ENCODE measurements around the gene MLLT3. TPM values are rescaled to one million over a fixed set of nuclear protein-coding genes. Genes with fewer than 3 reads are reported as not detected.

Gene MLLT3
- total RNA-seq, 2 experiments from 2014 or later = 42.5 to 49.2 TPM

GRCh38 chr9:20477940-20478620 is 144.2 kb downstream of the MLLT3 start:
- Mint-ChIP-seq H3K27me3 (no peaks in the 10 kb centered on the region), H3K4me3 (no peak overlapping the region), H3K36me3 (ENCODE audit: low read depth) (no peaks in the 10 kb centered on the region), H3K9me3 (ENCODE audit: low read depth) (no peaks in the 10 kb centered on the region), H3K27ac (no peak overlapping the region), H3K4me1 (peaks cover 64% of the 10 kb centered on the region)
- intact Hi-C loops (cut with DNase I, micrococcal nuclease) = no loop called here
- DNase-seq (peak; percentile 29), ATAC-seq (peak; percentile 94)
- POLR2A ChIA-PET = no interaction called here
- CTCF ChIA-PET = interaction anchor here (0.6 to 2.2 kb wide), 4 partner anchors 8 to 551 kb away, joined by 3 to 5 read pairs (median 4); no protein-coding TSS in a partner anchor

GRCh38 chr9:20476912-20477521 is 145.3 kb downstream of the MLLT3 start:
- POLR2A ChIA-PET = no interaction called here
- Mint-ChIP-seq H3K9me3 (ENCODE audit: low read depth) (no peaks in the 10 kb centered on the region), H3K27ac (no peak overlapping the region), H3K36me3 (ENCODE audit: low read depth) (no peaks in the 10 kb centered on the region), H3K4me1 (peaks cover 61% of the 10 kb centered on the region), H3K27me3 (no peaks in the 10 kb centered on the region), H3K4me3 (no peak overlapping the region)
- CTCF ChIA-PET = interaction anchor here (0.7 to 2.2 kb wide), 3 partner anchors 9 kb away, joined by 3 to 5 read pairs (median 3); no protein-coding TSS in a partner anchor
- DNase-seq (no peak), ATAC-seq (no peak)
- intact Hi-C loops (cut with DNase I, micrococcal nuclease) = no loop called here

DNA sequence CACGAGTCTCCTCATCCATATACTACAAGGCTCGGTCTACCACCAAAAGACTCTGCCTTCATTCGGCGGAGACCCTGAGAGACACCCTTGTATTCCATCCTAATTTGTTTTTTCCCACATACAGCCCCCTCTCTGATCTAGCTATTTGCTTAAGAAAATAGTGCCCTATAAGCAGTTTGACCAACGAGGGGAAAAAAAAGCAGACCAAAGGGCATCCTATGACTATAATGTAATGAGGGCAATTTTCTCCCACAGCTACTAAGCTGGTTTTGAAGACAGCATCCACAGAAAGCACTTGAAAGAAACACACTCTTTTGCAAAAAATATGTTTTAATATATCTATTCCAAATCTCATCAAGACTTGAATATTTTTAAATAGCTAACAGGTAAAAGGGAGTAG is 147.8 kb downstream of the MLLT3 start:
- ChIA-PET POLR2A (no interaction called here), CTCF (interaction anchor here (0.7 to 1.8 kb wide), 5 partner anchors 15 to 251 kb away, joined by 3 to 4 read pairs (median 3); no protein-coding TSS in a partner anchor)
- ATAC-seq (no peak), DNase-seq (no peak)
- intact Hi-C loops (cut with DNase I, micrococcal nuclease) = no loop called here
- Mint-ChIP-seq H3K4me3 (no peak overlapping the region), H3K4me1 (peaks cover 55% of the 10 kb centered on the region), H3K27ac (no peak overlapping the region), H3K36me3 (ENCODE audit: low read depth) (peaks cover 2% of the 10 kb centered on the region), H3K9me3 (ENCODE audit: low read depth) (no peaks in the 10 kb centered on the region), H3K27me3 (no peaks in the 10 kb centered on the region)

DNA sequence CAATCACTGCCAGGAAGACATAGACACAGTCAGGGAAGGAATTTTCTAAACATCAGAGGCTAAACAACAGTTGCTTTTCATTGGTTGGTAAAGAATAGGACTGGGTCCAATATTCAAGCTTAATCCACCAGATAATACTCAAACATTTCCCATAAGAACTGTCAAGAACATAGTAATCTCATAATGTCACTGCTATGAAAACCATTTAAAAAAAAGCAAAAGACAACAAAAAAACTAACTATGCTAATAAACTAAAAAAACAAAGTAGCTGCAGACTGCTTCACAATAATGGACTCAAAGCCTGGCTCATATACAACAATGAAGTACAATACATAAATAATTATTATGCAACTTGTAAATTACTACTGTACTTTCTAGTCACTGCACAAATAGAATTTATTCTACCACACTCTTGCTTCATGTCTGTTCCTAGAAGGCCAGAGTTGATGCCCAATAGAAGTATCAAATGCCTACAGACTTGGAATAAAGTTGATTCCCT is 148.7 kb downstream of the MLLT3 start:
- no peaks in the 10 kb centered on the region for H3K27me3 Mint-ChIP-seq
- ATAC-seq = no peak
- no peak overlapping the region for H3K27ac Mint-ChIP-seq
- no peaks in the 10 kb centered on the region for H3K9me3 Mint-ChIP-seq (ENCODE audit: low read depth)
- H3K36me3 Mint-ChIP-seq (ENCODE audit: low read depth) = peaks cover 2% of the 10 kb centered on the region
- POLR2A ChIA-PET = no interaction called here
- no peak overlapping the region for H3K4me3 Mint-ChIP-seq
- no peak for DNase-seq
- intact Hi-C loops (cut with DNase I, micrococcal nuclease) = no loop called here
- peaks cover 45% of the 10 kb centered on the region for H3K4me1 Mint-ChIP-seq
- CTCF ChIA-PET = interaction anchor here (1.2 kb wide), 1 partner anchor 16 kb away, joined by 3 read pairs; no protein-coding TSS in a partner anchor

DNA sequence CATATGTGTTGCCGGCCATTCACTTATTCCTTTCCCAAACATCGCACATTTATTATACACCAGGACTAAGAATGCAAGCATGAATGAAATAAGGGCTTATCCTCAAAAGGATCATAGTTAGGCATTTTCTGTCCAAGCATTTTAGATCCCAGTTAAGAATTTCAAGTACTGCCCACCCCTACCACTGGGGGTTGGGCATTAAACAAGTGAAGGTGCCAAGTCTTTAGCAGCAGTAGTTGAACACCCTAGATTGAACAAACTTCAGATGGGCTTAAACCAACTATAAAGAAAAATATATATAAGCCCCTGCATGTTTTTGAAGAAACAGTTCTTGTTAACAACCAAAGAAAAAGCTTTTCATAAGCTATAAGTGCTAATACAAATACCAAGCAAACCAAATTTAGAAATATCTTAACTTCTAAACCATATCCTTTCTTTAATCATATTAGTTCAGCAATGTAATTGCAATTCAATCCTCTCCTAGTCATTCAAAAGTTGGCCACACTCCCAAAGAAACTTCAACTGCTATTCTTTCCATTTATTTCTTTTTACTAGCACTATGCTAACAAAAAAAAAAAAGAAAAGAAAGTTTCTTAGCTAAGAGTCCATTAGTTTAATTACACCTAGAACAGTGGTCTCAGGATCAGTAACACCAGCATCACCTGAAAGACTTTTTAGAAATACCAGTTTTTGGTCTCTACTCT is 149.8 kb downstream of the MLLT3 start:
- H3K36me3 Mint-ChIP-seq (ENCODE audit: low read depth) = peaks cover 2% of the 10 kb centered on the region
- intact Hi-C loops (cut with DNase I, micrococcal nuclease) = no loop called here
- POLR2A ChIA-PET = no interaction called here
- H3K27me3 Mint-ChIP-seq = no peaks in the 10 kb centered on the region
- ATAC-seq (no peak), DNase-seq (no peak)
- CTCF ChIA-PET = interaction anchor here (1.6 kb wide), 1 partner anchor 14 kb away, joined by 7 read pairs; no protein-coding TSS in a partner anchor
- H3K9me3 Mint-ChIP-seq (ENCODE audit: low read depth) = no peaks in the 10 kb centered on the region
- H3K4me1 Mint-ChIP-seq = peaks cover 40% of the 10 kb centered on the region
- no peak overlapping the region for H3K27ac Mint-ChIP-seq
- no peak overlapping the region for H3K4me3 Mint-ChIP-seq

- no peak overlapping the region for H3K4me3 Mint-ChIP-seq
- no peak overlapping the region for H3K27ac Mint-ChIP-seq
- POLR2A ChIA-PET = no interaction called here
Observed at GRCh38 chr9:20466328-20467008, 155.8 kb downstream of the MLLT3 start.

GRCh38 chr9:20464242-20464641 is 158.1 kb downstream of the MLLT3 start:
- no peak overlapping the region for H3K4me3 Mint-ChIP-seq
- ATAC-seq (no peak), DNase-seq (no peak)
- ChIA-PET CTCF (interaction anchor here (0.7 to 1.0 kb wide), 3 partner anchors 93 to 477 kb away, joined by 3 read pairs; no protein-coding TSS in a partner anchor), POLR2A (no interaction called here)
- H3K36me3 Mint-ChIP-seq (ENCODE audit: low read depth) = no peaks in the 10 kb centered on the region
- peaks cover 44% of the 10 kb centered on the region for H3K4me1 Mint-ChIP-seq
- intact Hi-C loops (cut with DNase I, micrococcal nuclease) = no loop called here
- no peaks in the 10 kb centered on the region for H3K27me3 Mint-ChIP-seq
- no peaks in the 10 kb centered on the region for H3K9me3 Mint-ChIP-seq (ENCODE audit: low read depth)
- no peak overlapping the region for H3K27ac Mint-ChIP-seq

More at GRCh38 chr9:20466328-20467008, 155.8 kb downstream of the MLLT3 start:
- CTCF ChIA-PET = interaction anchor here (1.2 kb wide), 1 partner anchor 24 kb away, joined by 3 read pairs; no protein-coding TSS in a partner anchor
- DNase-seq = no peak
- Mint-ChIP-seq H3K36me3 (ENCODE audit: low read depth) (peaks cover 2% of the 10 kb centered on the region), H3K9me3 (ENCODE audit: low read depth) (no peaks in the 10 kb centered on the region), H3K4me1 (peaks cover 35% of the 10 kb centered on the region), H3K27me3 (no peaks in the 10 kb centered on the region)
- no peak for ATAC-seq
- intact Hi-C loops (cut with DNase I, micrococcal nuclease) = no loop called here

GRCh38 chr9:20463823-20464222 is 158.5 kb downstream of the MLLT3 start:
- Mint-ChIP-seq H3K9me3 (ENCODE audit: low read depth) (no peaks in the 10 kb centered on the region), H3K4me1 (peaks cover 48% of the 10 kb centered on the region), H3K36me3 (ENCODE audit: low read depth) (no peaks in the 10 kb centered on the region), H3K27me3 (no peaks in the 10 kb centered on the region), H3K27ac (no peak overlapping the region), H3K4me3 (no peak overlapping the region)
- DNase-seq (no peak), ATAC-seq (no peak)
- ChIA-PET POLR2A (no interaction called here), CTCF (interaction anchor here (0.7 kb wide), 1 partner anchor 92 kb away, joined by 3 read pairs; no protein-coding TSS in a partner anchor)
- intact Hi-C loops (cut with DNase I, micrococcal nuclease) = no loop called here

DNA sequence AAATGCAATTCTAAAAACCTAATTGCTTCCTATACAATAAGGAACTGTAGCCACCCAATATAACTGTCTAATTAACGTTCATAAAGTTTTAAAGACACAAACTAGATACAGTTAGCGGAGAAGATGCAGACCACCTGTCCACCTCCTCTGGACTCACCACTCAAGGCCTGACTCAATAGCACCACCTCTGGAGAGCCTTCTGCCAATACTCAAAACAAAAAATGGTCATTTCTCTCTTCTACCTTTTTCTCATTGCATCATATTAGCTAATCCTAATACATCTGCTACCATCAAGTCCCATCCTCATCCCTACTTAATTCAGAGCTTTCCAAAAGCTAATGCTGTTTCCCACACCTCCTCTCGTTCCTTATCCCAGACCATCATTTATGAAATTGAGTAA is 159.9 kb downstream of the MLLT3 start:
- Mint-ChIP-seq H3K27me3 (no peaks in the 10 kb centered on the region), H3K9me3 (ENCODE audit: low read depth) (no peaks in the 10 kb centered on the region), H3K4me1 (peaks cover 52% of the 10 kb centered on the region), H3K36me3 (ENCODE audit: low read depth) (peaks cover 2% of the 10 kb centered on the region), H3K4me3 (no peak overlapping the region), H3K27ac (no peak overlapping the region)
- intact Hi-C loops (cut with DNase I, micrococcal nuclease) = no loop called here
- CTCF ChIA-PET = no interaction called here
- no peak for ATAC-seq
- DNase-seq = no peak
- POLR2A ChIA-PET = no interaction called here

GRCh38 chr9:20447291-20447690 is 175.0 kb downstream of the MLLT3 start:
- Mint-ChIP-seq H3K9me3 (ENCODE audit: low read depth) (no peaks in the 10 kb centered on the region), H3K27ac (no peak overlapping the region), H3K27me3 (no peaks in the 10 kb centered on the region), H3K4me3 (no peak overlapping the region), H3K4me1 (peaks cover 28% of the 10 kb centered on the region), H3K36me3 (ENCODE audit: low read depth) (peaks cover 3% of the 10 kb centered on the region)
- ChIA-PET POLR2A (no interaction called here), CTCF (interaction anchor here (1.3 kb wide), 1 partner anchor 10 kb away, joined by 4 read pairs; no protein-coding TSS in a partner anchor)
- DNase-seq (no peak), ATAC-seq (no peak)
- intact Hi-C loops (cut with DNase I, micrococcal nuclease) = no loop called here

DNA sequence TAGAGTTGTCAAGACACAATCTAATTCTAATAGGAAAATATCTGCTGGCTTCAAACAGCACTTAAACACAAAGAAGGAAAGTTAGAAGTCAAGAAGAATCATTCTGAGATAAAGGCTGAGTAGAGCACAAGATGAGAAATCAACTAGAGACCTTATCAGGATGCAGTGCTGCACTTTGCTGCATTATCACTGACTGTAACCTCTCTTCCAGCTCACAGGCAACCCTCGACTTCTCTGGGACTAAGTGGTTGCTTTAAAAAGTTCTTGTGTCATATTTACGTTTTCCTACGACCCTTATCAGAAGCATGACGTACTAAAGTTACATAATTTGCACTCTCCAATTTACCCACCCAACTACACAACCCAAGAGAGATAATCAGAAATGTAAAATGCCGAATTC is 176.1 kb downstream of the MLLT3 start:
- no peak for ATAC-seq
- no peak overlapping the region for H3K27ac Mint-ChIP-seq
- POLR2A ChIA-PET = no interaction called here
- intact Hi-C loops (cut with DNase I, micrococcal nuclease) = no loop called here
- no peaks in the 10 kb centered on the region for H3K27me3 Mint-ChIP-seq
- no peak overlapping the region for H3K4me3 Mint-ChIP-seq
- peaks cover 3% of the 10 kb centered on the region for H3K36me3 Mint-ChIP-seq (ENCODE audit: low read depth)
- CTCF ChIA-PET = interaction anchor here (1.3 kb wide), 1 partner anchor 9 kb away, joined by 4 read pairs; no protein-coding TSS in a partner anchor
- peaks cover 34% of the 10 kb centered on the region for H3K4me1 Mint-ChIP-seq
- no peaks in the 10 kb centered on the region for H3K9me3 Mint-ChIP-seq (ENCODE audit: low read depth)
- no peak for DNase-seq

Data from activated CD4-positive, alpha-beta T cell treated with anti-CD3 and anti-CD28 coated beads for 36 hours (primary cell).